ENCODE results near the gene MYH9.
"Not testable (repeated sequence)": the region's sequence is repeated elsewhere in the genome, so short reads cannot be mapped to it uniquely, and the experiment has no call there.

MYH9 gene

GRCh38 chr22:36387959-36388726 lies at the start of gene MYH9:
MYH9 (minus strand) TSS chr22:36387967; CDS start chr22:36349236, 38,731 bp downstream.
- peak; percentile 99 for DNase-seq (ENCODE audit: low read depth)
- TF ChIP-seq, protein P1, sequence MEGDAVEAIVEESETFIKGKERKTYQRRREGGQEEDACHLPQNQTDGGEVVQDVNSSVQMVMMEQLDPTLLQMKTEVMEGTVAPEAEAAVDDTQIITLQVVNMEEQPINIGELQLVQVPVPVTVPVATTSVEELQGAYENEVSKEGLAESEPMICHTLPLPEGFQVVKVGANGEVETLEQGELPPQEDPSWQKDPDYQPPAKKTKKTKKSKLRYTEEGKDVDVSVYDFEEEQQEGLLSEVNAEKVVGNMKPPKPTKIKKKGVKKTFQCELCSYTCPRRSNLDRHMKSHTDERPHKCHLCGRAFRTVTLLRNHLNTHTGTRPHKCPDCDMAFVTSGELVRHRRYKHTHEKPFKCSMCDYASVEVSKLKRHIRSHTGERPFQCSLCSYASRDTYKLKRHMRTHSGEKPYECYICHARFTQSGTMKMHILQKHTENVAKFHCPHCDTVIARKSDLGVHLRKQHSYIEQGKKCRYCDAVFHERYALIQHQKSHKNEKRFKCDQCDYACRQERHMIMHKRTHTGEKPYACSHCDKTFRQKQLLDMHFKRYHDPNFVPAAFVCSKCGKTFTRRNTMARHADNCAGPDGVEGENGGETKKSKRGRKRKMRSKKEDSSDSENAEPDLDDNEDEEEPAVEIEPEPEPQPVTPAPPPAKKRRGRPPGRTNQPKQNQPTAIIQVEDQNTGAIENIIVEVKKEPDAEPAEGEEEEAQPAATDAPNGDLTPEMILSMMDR (conservative IDR thresholded peaks at IDR 0.05; ENCODE audit: low read length) = no peak
- peak within 1 kb of the TSS; percentile 93 for H3K4me3 ChIP-seq (ENCODE audit: low read length)

DNA sequence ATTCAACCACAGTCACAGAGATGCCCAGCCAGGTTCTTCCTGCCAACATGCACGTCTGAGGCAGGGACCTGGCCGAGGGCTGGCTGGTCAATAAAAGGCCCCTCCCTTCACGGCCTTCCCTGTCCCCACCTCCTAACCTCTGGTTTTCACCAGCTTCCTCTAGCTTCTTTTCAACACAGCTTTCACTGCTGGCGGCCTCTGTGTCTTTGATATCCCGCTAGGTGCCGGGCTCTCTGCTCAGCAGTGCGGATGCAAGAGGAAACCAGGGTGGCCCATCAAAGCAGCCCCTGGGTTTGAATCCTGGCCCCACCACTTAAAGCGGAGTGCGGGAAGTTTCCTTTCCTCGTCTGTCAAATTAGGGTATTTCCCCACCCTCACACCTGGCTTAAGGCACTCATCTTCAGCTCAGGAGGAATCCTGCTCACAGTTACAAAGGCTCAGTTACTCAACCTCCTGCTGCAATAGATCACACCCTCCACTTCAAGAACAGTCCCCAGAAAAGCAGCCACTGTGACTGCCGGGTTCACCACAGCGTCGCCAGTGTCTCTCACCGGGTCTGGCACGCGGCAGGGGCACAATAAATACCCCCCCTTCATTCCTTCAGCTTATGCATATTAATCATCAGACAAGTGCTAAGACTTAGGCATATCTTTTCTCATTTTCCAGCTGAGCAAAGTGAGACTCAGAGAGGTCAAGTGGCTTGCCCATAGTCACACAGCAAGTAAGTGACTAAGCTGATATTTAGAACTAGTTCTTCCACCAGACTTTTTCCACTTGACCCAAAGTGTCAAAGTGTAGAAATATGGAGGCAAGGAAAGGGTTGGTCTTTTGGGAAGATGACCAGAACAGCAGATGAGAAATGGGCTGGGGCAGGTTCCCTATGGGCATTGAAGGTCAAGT lies 48.0 kb upstream of the MYH9 start:
- H3K4me3 ChIP-seq (ENCODE audit: low read length) = no peak overlapping the region
- TF ChIP-seq, protein P1 (conservative IDR thresholded peaks at IDR 0.05; ENCODE audit: low read length) = no peak
- no peak for DNase-seq (ENCODE audit: low read depth)

GRCh38 chr22:36433318-36434231 lies 45.8 kb upstream of the MYH9 start:
- no peak overlapping the region for H3K4me3 ChIP-seq (ENCODE audit: low read length)
- no peak for DNase-seq (ENCODE audit: low read depth)
- TF ChIP-seq, protein P1 (conservative IDR thresholded peaks at IDR 0.05; ENCODE audit: low read length) = no peak

GRCh38 chr22:36432592-36433317 lies 45.0 kb upstream of the MYH9 start:
- no peak overlapping the region for H3K4me3 ChIP-seq (ENCODE audit: low read length)
- TF ChIP-seq, protein P1 (conservative IDR thresholded peaks at IDR 0.05; ENCODE audit: low read length) = no peak
- peak; percentile 64 for DNase-seq (ENCODE audit: low read depth)

GRCh38 chr22:36431977-36432376 lies 44.2 kb upstream of the MYH9 start:
- no peak overlapping the region for H3K4me3 ChIP-seq (ENCODE audit: low read length)
- no peak for DNase-seq (ENCODE audit: low read depth)
- TF ChIP-seq, protein P1 (conservative IDR thresholded peaks at IDR 0.05; ENCODE audit: low read length) = no peak

GRCh38 chr22:36430863-36431262 lies 43.1 kb upstream of the MYH9 start:
- no peak for DNase-seq (ENCODE audit: low read depth)

DNA sequence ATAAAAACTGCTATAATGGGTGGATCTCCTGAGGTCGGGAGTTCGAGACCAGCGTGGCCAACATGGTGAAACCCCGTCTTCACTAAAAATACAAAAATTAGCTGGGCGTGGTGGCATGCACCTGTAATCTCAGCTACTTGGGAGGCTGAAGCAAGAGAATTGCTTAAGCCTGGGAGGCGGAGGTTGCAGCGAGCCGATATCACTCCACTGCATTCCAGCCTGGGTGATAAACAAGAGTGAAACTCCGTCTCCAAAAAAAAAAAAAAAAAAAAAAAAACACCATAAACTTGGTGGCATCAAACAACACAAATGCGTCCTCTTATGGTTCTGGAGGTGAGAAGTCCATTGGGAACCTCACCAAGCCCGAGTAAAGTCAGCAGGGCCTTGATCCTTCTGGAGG lies 40.2 kb upstream of the MYH9 start:
- DNase-seq (ENCODE audit: low read depth); H3K4me3 ChIP-seq (ENCODE audit: low read length): not testable (repeated sequence)

More at GRCh38 chr22:36430863-36431262, 43.1 kb upstream of the MYH9 start:
- no peak overlapping the region for H3K4me3 ChIP-seq (ENCODE audit: low read length)
- TF ChIP-seq, protein P1 (conservative IDR thresholded peaks at IDR 0.05; ENCODE audit: low read length) = no peak

All from AG10803 (cell line).